Measurements from ENCODE around the gene ITGB6.

DNA sequence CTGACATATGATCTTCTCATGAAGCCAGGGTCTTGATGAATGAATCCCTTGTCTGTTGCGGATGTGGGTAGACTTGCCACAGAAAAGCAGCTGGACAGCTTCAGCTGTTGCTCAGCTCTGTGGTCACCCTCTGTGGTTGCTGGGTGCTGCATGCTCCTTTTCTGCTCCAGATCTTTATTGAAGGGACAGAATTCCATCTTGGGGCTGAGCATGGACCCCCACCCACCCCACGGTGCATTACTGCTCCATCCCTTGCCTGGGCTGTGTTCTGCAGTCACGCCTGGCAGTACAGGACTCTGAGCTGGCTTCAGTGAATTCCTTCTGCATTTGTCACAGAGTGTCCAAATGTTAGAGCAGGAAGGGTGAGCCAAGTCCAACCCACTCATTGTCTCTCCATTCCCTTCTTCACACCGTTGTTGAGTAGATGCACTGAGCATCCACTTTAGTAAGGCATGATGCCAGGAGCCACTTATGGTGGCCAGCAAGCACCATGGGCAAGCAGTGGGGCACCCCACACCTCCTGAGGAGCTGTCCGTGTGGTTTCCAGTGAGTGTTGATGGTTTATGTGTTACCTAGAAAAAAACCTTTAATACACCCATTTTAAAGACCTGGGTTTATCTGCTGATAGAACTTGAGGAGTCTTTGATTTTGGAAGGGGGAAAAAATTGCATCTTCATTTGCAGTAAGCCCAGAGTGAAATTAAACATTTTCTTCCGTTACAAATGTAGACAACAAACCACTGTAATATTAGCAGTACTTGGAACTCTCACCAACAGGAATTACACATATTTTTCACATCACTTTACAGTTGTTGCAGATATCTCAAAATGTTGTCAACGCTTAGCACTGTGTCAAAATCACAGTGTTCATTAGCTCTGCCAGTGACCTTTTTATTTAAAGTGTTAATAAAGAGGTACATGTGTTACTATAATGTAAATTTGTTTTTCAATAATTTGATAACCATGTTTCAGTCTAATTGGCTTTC lies 14.7 kb upstream of the ITGB6 start:
- TF ChIP-seq, protein P1, sequence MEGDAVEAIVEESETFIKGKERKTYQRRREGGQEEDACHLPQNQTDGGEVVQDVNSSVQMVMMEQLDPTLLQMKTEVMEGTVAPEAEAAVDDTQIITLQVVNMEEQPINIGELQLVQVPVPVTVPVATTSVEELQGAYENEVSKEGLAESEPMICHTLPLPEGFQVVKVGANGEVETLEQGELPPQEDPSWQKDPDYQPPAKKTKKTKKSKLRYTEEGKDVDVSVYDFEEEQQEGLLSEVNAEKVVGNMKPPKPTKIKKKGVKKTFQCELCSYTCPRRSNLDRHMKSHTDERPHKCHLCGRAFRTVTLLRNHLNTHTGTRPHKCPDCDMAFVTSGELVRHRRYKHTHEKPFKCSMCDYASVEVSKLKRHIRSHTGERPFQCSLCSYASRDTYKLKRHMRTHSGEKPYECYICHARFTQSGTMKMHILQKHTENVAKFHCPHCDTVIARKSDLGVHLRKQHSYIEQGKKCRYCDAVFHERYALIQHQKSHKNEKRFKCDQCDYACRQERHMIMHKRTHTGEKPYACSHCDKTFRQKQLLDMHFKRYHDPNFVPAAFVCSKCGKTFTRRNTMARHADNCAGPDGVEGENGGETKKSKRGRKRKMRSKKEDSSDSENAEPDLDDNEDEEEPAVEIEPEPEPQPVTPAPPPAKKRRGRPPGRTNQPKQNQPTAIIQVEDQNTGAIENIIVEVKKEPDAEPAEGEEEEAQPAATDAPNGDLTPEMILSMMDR (IDR thresholded peaks at IDR 0.05; ENCODE audit: control extremely low read depth in 1 of 3, insufficient read depth in 1 of 3, low read depth in 1 of 3, low read length in 3 of 3): no peak
- TF ChIP-seq MAFK (IDR thresholded peaks at IDR 0.05; ENCODE audit: low read depth, low read length) (no peak), GTF2F1 (IDR thresholded peaks at IDR 0.05; ENCODE audit: borderline replicate concordance, low read depth, low read length) (no peak), POLR2A (IDR thresholded peaks at IDR 0.05; ENCODE audit: control extremely low read depth in 1 of 2, low read depth in 2 of 2, low read length in 2 of 2) (no peak), TEAD4 (IDR thresholded peaks at IDR 0.05; ENCODE audit: low read depth, low read length) (no peak), TBP (IDR thresholded peaks at IDR 0.05; ENCODE audit: low read depth, low read length) (no peak)

All from H1 (cell line).